PC-3 (cell line): ENCODE measurements around the gene TXN. TPM values are rescaled to one million over a fixed set of nuclear protein-coding genes. Genes with fewer than 3 reads are reported as not detected.

ENCODE experiments used
- ATAC-seq: fragments of 200-7000 bp; cut with Tn5 transposase; 2 replicates; pipeline ENCODE4 v1.9.1; 2020; ENCODE audit warnings: mild to moderate bottlenecking, moderate library complexity
- BruUV-seq: library from RNA; stranded (reverse); fragments of 400-500 nt; replicated peaks from 2 replicates; lab custom pipeline; 2021; lab: Mats Ljungman, UMichigan
- CTCF ChIA-PET: fragments of 300-600 bp; sonication (Branson Sonifier 250); formaldehyde crosslinking; loops from one replicate; lab custom pipeline; 2022; ENCODE audit warnings: antibody characterized with exemption; lab: Charles Lee
- POLR2A ChIA-PET: fragments of 300-600 bp; sonication (Branson Sonifier 250); formaldehyde crosslinking; loops from one replicate; lab custom pipeline; 2022; ENCODE audit warnings: antibody characterized with exemption; ENCODE audit not compliant: unreplicated experiment; lab: Charles Lee
- DNase-seq: peaks from one replicate; pipeline ENCODE4 v3.0.0-alpha.2; 2015
- H2AFZ ChIP-seq: fragments of 300-600 bp; sonication (generic); 2 replicates; pipeline ENCODE4 v1.6.0; 2016; ENCODE audit warnings: antibody characterized with exemption, low read length
- H3F3A ChIP-seq: fragments of 300-600 bp; sonication (generic); one replicate; pipeline ENCODE4 v1.6.0; 2017; ENCODE audit warnings: antibody characterized with exemption, low read length, control low read depth, mild to moderate bottlenecking; ENCODE audit not compliant: unreplicated experiment
- H3K27ac ChIP-seq: fragments of 300-600 bp; sonication (generic); 2 replicates; pipeline ENCODE4 v1.5.1; 2016; ENCODE audit warnings: mild to moderate bottlenecking, low read length
- H3K27me3 ChIP-seq: fragments of 300-600 bp; sonication (generic); 2 replicates; pipeline ENCODE4 v1.6.1; 2016; ENCODE audit warnings: low read length, mixed read lengths
- H3K36me3 ChIP-seq: fragments of 300-600 bp; sonication (generic); 2 replicates; pipeline ENCODE4 v1.6.1; 2016; ENCODE audit warnings: low read depth, mixed run types, low read length, mixed read lengths
- H3K4me1 ChIP-seq: fragments of 300-600 bp; sonication (generic); 2 replicates; pipeline ENCODE4 v1.5.1; 2016; ENCODE audit warnings: low read length; ENCODE audit not compliant: insufficient read depth
- H3K4me2 ChIP-seq: fragments of 300-600 bp; sonication (generic); 2 replicates; pipeline ENCODE4 v1.6.0; 2016; ENCODE audit warnings: low read length
- H3K4me3 ChIP-seq: fragments of 300-600 bp; sonication (generic); 2 replicates; pipeline ENCODE4 v1.5.1; 2016; ENCODE audit warnings: mild to moderate bottlenecking, low read length, mixed read lengths
- H3K79me2 ChIP-seq: fragments of 300-600 bp; sonication (generic); 2 replicates; pipeline ENCODE4 v1.6.1; 2017; ENCODE audit warnings: low read length, mixed read lengths
- H3K9ac ChIP-seq: fragments of 300-600 bp; sonication (generic); 2 replicates; pipeline ENCODE4 v1.6.0; 2016; ENCODE audit warnings: mild to moderate bottlenecking, low read length
- H3K9me2 ChIP-seq: fragments of 300-600 bp; sonication (generic); replicated peaks from 2 replicates; pipeline ENCODE4 v1.6.1; 2016; ENCODE audit warnings: mixed run types, low read length, mixed read lengths
- H3K9me3 ChIP-seq: fragments of 300-600 bp; sonication (generic); 2 replicates; pipeline ENCODE4 v1.6.1; 2016; ENCODE audit warnings: low read length, mixed read lengths
- H4K20me1 ChIP-seq: fragments of 300-600 bp; sonication (generic); 2 replicates; pipeline ENCODE4 v1.6.1; 2016; ENCODE audit warnings: low read length, mixed read lengths
- CTCF ChIP-seq: fragments of 300-600 bp; sonication (generic); conservative IDR thresholded peaks from 2 replicates; pipeline ENCODE4 v1.5.1; 2017; ENCODE audit warnings: antibody characterized with exemption, low read depth, mild to moderate bottlenecking, low read length
- EZH2 ChIP-seq: fragments of 300-600 bp; sonication (generic); IDR thresholded peaks from one replicate; pipeline ENCODE4 v1.6.1; 2017; ENCODE audit warnings: antibody characterized with exemption, mild to moderate bottlenecking, low read length; ENCODE audit not compliant: unreplicated experiment
- EZH2phosphoT487 ChIP-seq: fragments of 300-600 bp; sonication (generic); IDR thresholded peaks from 2 replicates; pipeline ENCODE4 v1.6.1; 2018; ENCODE audit warnings: mild to moderate bottlenecking, antibody characterized with exemption, low read length, borderline replicate concordance
- intact Hi-C: fragments of 100-400 bp; cut with micrococcal nuclease; formaldehyde crosslinking; loops from 2 replicates; pipeline ENCODE4 v1.9.0; 2023
- total RNA-seq: library from RNA; depleted of rRNA; stranded (reverse); fragments of >200 nt; gene quantifications from 2 replicates; pipeline ENCODE4 v1.2.3, GENCODE V29; 2014

TXN gene
- total RNA-seq, 1 experiment from 2014 or later, result 216 TPM

DNA sequence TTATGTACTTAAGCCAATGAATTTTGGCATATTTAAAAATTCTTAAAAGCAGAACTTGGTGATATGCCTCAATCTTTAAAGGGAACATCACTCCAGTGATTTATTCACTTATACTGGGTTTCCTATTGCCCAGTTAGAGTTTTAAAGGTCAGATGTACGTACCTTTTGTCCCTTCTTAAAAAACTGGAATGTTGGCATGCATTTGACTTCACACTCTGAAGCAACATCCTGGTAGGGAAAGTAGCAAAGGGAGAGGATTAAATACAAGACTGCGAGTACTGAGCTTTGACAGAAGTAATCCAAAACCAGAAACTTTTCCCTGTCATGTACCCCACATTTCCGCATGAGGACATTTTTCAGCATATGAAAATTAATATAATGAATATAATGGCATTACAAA, 11.7 kb downstream of the TXN start:
- intact Hi-C loops, result no loop called here
- H3K27ac ChIP-seq, result no peak overlapping the region
- H3K9ac ChIP-seq, result no peak overlapping the region
- H3K9me3 ChIP-seq, result no peaks in the 10 kb centered on the region
- peaks cover 52% of the 10 kb centered on the region for H3K36me3 ChIP-seq
- H3K9me2 ChIP-seq, result no peaks in the 10 kb centered on the region
- no peak overlapping the region for H3K4me2 ChIP-seq
- no peak overlapping the region for H2AFZ ChIP-seq
- peaks cover 17% of the 10 kb centered on the region; the same call in 1 of the 2 replicates for H4K20me1 ChIP-seq
- no peaks in the 10 kb centered on the region for H3K27me3 ChIP-seq
- ChIA-PET CTCF (no interaction called here), POLR2A (no interaction called here)
- H3F3A ChIP-seq, result no peaks in the 10 kb centered on the region
- no TSS peak for BruUV-seq
- TF ChIP-seq EZH2phosphoT487, result no peak
- TF ChIP-seq CTCF, result no peak
- no peak for TF ChIP-seq EZH2
- peaks cover 28% of the 10 kb centered on the region for H3K79me2 ChIP-seq
- ATAC-seq (no peak), DNase-seq (no peak)
- H3K4me1 ChIP-seq, result no peaks in the 10 kb centered on the region
- no peak overlapping the region for H3K4me3 ChIP-seq

GRCh38 chr9:110241858-110242321, 14.4 kb downstream of the TXN start:
- peaks cover 7% of the 10 kb centered on the region; the same call in 1 of the 2 replicates for H4K20me1 ChIP-seq
- H3K27me3 ChIP-seq, result no peaks in the 10 kb centered on the region
- intact Hi-C loops, result no loop called here
- DNase-seq (no peak), ATAC-seq (no peak)
- no peaks in the 10 kb centered on the region for H3F3A ChIP-seq
- POLR2A ChIA-PET, result no interaction called here
- CTCF ChIA-PET, result no interaction called here
- H3K27ac ChIP-seq, result no peak overlapping the region
- H3K36me3 ChIP-seq, result peaks cover 33% of the 10 kb centered on the region
- no peaks in the 10 kb centered on the region for H3K9me3 ChIP-seq
- no peaks in the 10 kb centered on the region for H3K9me2 ChIP-seq
- peaks cover 10% of the 10 kb centered on the region for H3K79me2 ChIP-seq
- H2AFZ ChIP-seq, result no peak overlapping the region
- TF ChIP-seq EZH2phosphoT487, result no peak
- TF ChIP-seq EZH2, result no peak
- H3K9ac ChIP-seq, result no peak overlapping the region
- H3K4me3 ChIP-seq, result no peak overlapping the region
- no peak overlapping the region for H3K4me2 ChIP-seq
- no TSS peak for BruUV-seq
- no peaks in the 10 kb centered on the region for H3K4me1 ChIP-seq

GRCh38 chr9:110241260-110241857, 14.9 kb downstream of the TXN start:
- no peaks in the 10 kb centered on the region for H3K27me3 ChIP-seq
- POLR2A ChIA-PET, result no interaction called here
- H3K9me3 ChIP-seq, result no peaks in the 10 kb centered on the region
- peaks cover 28% of the 10 kb centered on the region for H3K36me3 ChIP-seq
- H3K4me2 ChIP-seq, result no peak overlapping the region
- CTCF ChIA-PET, result no interaction called here
- H3K4me1 ChIP-seq, result no peaks in the 10 kb centered on the region
- TF ChIP-seq EZH2 (no peak), CTCF (no peak), EZH2phosphoT487 (no peak)
- no peak overlapping the region for H3K9ac ChIP-seq
- H3K79me2 ChIP-seq, result peaks cover 6% of the 10 kb centered on the region
- H2AFZ ChIP-seq, result no peak overlapping the region
- no peak overlapping the region for H3K27ac ChIP-seq
- H3K4me3 ChIP-seq, result no peak overlapping the region
- peaks cover 4% of the 10 kb centered on the region; the same call in 1 of the 2 replicates for H4K20me1 ChIP-seq
- no TSS peak for BruUV-seq
- no peak for DNase-seq
- no peak for ATAC-seq
- no peaks in the 10 kb centered on the region for H3K9me2 ChIP-seq
- intact Hi-C loops, result no loop called here
- no peaks in the 10 kb centered on the region for H3F3A ChIP-seq
